Endothelial cell of umbilical vein (primary cell): ENCODE measurements around the gene RAB19. TPM values are rescaled to one million over a fixed set of nuclear protein-coding genes. Genes with fewer than 3 reads are reported as not detected.

Experiments used
- BruUV-seq: library from RNA; stranded (reverse); fragments of 400-500 nt; replicated peaks from 2 replicates; lab custom pipeline; 2021; lab: Mats Ljungman, UMichigan
- CTCF ChIA-PET: fragments of 300-600, 350-600 bp; sonication (Branson Sonifier 250); formaldehyde crosslinking; loops from one replicate; lab custom pipeline; 2021; ENCODE audit warnings: antibody characterized with exemption, inconsistent platforms; lab: Charles Lee
- POLR2A ChIA-PET: fragments of 300-600, 350-600 bp; sonication (Branson Sonifier 250); formaldehyde crosslinking; loops from one replicate; lab custom pipeline; 2021; ENCODE audit warnings: antibody characterized with exemption, inconsistent platforms; lab: Charles Lee
- DNase-seq: peaks from one replicate; pipeline ENCODE4 v3.0.0-alpha.2; 2011; ENCODE audit warnings: low read depth, low spot score
- FAIRE-seq: peaks from 2 replicates; lab custom pipeline; 2011; peaks lifted over from hg19 to GRCh38; lab: Jason Lieb, UNC
- H2AFZ ChIP-seq: 2 replicates; pipeline ENCODE4 v1.6.0; 2012; ENCODE audit warnings: low read depth, low read length, control low read depth, inconsistent platforms
- H3K27ac ChIP-seq: 2 replicates; pipeline ENCODE4 v1.5.1; 2011; ENCODE audit warnings: low read depth, mild to moderate bottlenecking, control low read depth, low read length, moderate library complexity; ENCODE audit not compliant: insufficient read depth
- H3K27me3 ChIP-seq, 2 experiments: 2 replicates each; pipeline versions ENCODE4 v1.6.0 to v1.6.1; 2011; ENCODE audit warnings: low read length in 2 of 2, mixed read lengths in 1 of 2; ENCODE audit not compliant: control insufficient read depth in 2 of 2, insufficient read depth in 2 of 2
- H3K36me3 ChIP-seq, 2 experiments: 2 replicates in 1 of 2; 3 replicates in 1 of 2; pipeline ENCODE4 v1.5.1; 2011; ENCODE audit warnings: low read length in 2 of 2, mild to moderate bottlenecking in 1 of 2, moderate library complexity in 1 of 2; ENCODE audit not compliant: control insufficient read depth in 2 of 2, insufficient read depth in 2 of 2; ENCODE audit errors: extremely low read depth in 1 of 2
- H3K4me1 ChIP-seq: 3 replicates; pipeline ENCODE4 v1.5.1; 2011; ENCODE audit warnings: mild to moderate bottlenecking, low read length; ENCODE audit not compliant: control insufficient read depth, insufficient read depth; ENCODE audit errors: extremely low read depth
- H3K4me2 ChIP-seq: 2 replicates; pipeline ENCODE4 v1.6.1; 2011; ENCODE audit warnings: low read length, control low read depth, mixed read lengths; ENCODE audit not compliant: insufficient read depth
- H3K4me3 ChIP-seq, 3 experiments: fragments of 200-600 bp in 1 of 3; sonication (generic), shearing (Covaris generic) in 1 of 3; replicated peaks in 1 of 3; 2 replicates each; pipeline ENCODE4 v1.5.1; 2011 to 2016; ENCODE audit warnings: control low read depth in 3 of 3, low read length in 3 of 3, mild to moderate bottlenecking in 2 of 3, inconsistent platforms in 1 of 3, low read depth in 1 of 3, moderate library complexity in 1 of 3; ENCODE audit not compliant: insufficient read depth in 1 of 3
- H3K79me2 ChIP-seq: 2 replicates; pipeline ENCODE4 v1.6.0; 2012; ENCODE audit warnings: low read length, inconsistent platforms; ENCODE audit not compliant: control insufficient read depth, insufficient read depth
- H3K9ac ChIP-seq: replicated peaks from 2 replicates; pipeline ENCODE3; 2011; ENCODE audit warnings: low read length, control low read depth; ENCODE audit not compliant: insufficient read depth; ENCODE audit errors: extremely low read depth
- H3K9me1 ChIP-seq: replicated peaks from 3 replicates; pipeline ENCODE4 v1.6.0; 2011; ENCODE audit warnings: mild to moderate bottlenecking, low read length; ENCODE audit not compliant: control insufficient read depth, insufficient read depth; ENCODE audit errors: extremely low read depth
- H3K9me3 ChIP-seq: replicated peaks from 2 replicates; pipeline ENCODE4 v1.5.1; 2012; ENCODE audit warnings: low read length, inconsistent platforms; ENCODE audit not compliant: control insufficient read depth, insufficient read depth
- H4K20me1 ChIP-seq: replicated peaks from 2 replicates; pipeline ENCODE3; 2011; ENCODE audit warnings: mild to moderate bottlenecking, low read length; ENCODE audit not compliant: control insufficient read depth, insufficient read depth; ENCODE audit errors: extremely low read depth
- CTCF ChIP-seq, 2 donors: IDR thresholded peaks; 1 replicate in 1 of 2; 2 replicates in 1 of 2; pipeline ENCODE4 v1.5.1; 2011; ENCODE audit warnings: low read length in 2 of 2, mild to moderate bottlenecking in 2 of 2, moderate library complexity in 2 of 2, control low read depth in 1 of 2, inconsistent platforms in 1 of 2, low read depth in 1 of 2; ENCODE audit not compliant: insufficient read depth in 1 of 2; ENCODE audit errors: extremely low read depth in 1 of 2
- EZH2 ChIP-seq: IDR thresholded peaks from 2 replicates; pipeline ENCODE4 v1.6.1; 2012; ENCODE audit warnings: borderline replicate concordance, low read depth, mild to moderate bottlenecking, moderate library complexity, low read length, inconsistent platforms; ENCODE audit not compliant: severe bottlenecking
- GATA2 ChIP-seq: IDR thresholded peaks from 2 replicates; pipeline ENCODE4 v1.7.0; 2011; ENCODE audit warnings: low read depth, mild to moderate bottlenecking, moderate library complexity, mixed read lengths, low read length; ENCODE audit not compliant: insufficient read length, insufficient read depth
- JUN ChIP-seq: IDR thresholded peaks from 2 replicates; pipeline ENCODE4 v1.6.1; 2011; ENCODE audit warnings: borderline replicate concordance, low read depth; ENCODE audit not compliant: insufficient read length, insufficient read depth
- MAX ChIP-seq: IDR thresholded peaks from 2 replicates; pipeline ENCODE4 v1.6.1; 2011; ENCODE audit not compliant: insufficient read depth, insufficient read length
- POLR2A ChIP-seq: IDR thresholded peaks from 2 replicates; pipeline ENCODE4 v1.6.1; 2012; ENCODE audit warnings: low read depth, mild to moderate bottlenecking, control low read depth, low read length
- POLR2AphosphoS5 ChIP-seq: IDR thresholded peaks from 2 replicates; pipeline ENCODE4 v1.6.1; 2012; ENCODE audit warnings: low read depth, mild to moderate bottlenecking, control low read depth, low read length, moderate library complexity; ENCODE audit not compliant: insufficient read depth
- dilution Hi-C: fragments of 300-500 bp; cut with MboI; formaldehyde crosslinking; loops from one replicate; pipeline ENCODE4 v1.15.0; 2019; ENCODE audit warnings: low sequenced_read_pairs; ENCODE audit not compliant: extremely low pct_ligation_motif_present
- intact Hi-C: fragments of 100-400 bp; cut with micrococcal nuclease; formaldehyde crosslinking; loops from one replicate; pipeline ENCODE4 v1.10.0; 2022
- polyA plus RNA-seq, 4 experiments: library from polyadenylated mRNA; depleted of rRNA in 3 of 4; stranded (reverse) in 3 of 4; unstranded in 1 of 4; fragments of >200 nt; gene quantifications; 2 replicates each; pipeline versions ENCODE4 v1.2.1 to v1.2.3, GENCODE V29; 2011 to 2012; ENCODE audit warnings: missing spikeins in 1 of 4
- total RNA-seq: library from RNA; stranded (reverse); gene quantifications from 2 replicates; pipeline ENCODE4 v1.2.3, GENCODE V29; 2021

Gene RAB19
- total and polyA plus RNA-seq, 2 donors (not counting 3 experiments of a cell fraction or from before 2014, with no cell fraction given), result not detected

- Histone ChIP-seq H3K36me3 (no peaks in the 10 kb centered on the region), H3K9ac (no peak overlapping the region), H3K4me3 (no peak overlapping the region), H3K79me2 (no peaks in the 10 kb centered on the region), H3K9me1 (no peaks in the 10 kb centered on the region), H3K9me3 (no peaks in the 10 kb centered on the region), H3K27ac (no peak overlapping the region), H2AFZ (no peak overlapping the region), H4K20me1 (no peaks in the 10 kb centered on the region), H3K4me1 (peaks cover 8% of the 10 kb centered on the region), H3K4me2 (no peak overlapping the region), H3K27me3 (no peaks in the 10 kb centered on the region)
- TF ChIP-seq JUN (no peak), POLR2A (no peak), MAX (no peak)
- FAIRE-seq (no peak), DNase-seq (no peak)
- no TSS peak for BruUV-seq
- dilution Hi-C loops, result no loop called here
- intact Hi-C loops, result no loop called here
- ChIA-PET POLR2A (no interaction called here), CTCF (no interaction called here)
Measured at GRCh38 chr7:140448781-140449480, 45.1 kb downstream of the RAB19 start.

- ChIA-PET POLR2A (no interaction called here), CTCF (no interaction called here)
- Histone ChIP-seq H3K4me1 (peaks cover 8% of the 10 kb centered on the region), H3K9ac (no peak overlapping the region), H3K79me2 (no peaks in the 10 kb centered on the region), H3K4me2 (no peak overlapping the region), H4K20me1 (no peaks in the 10 kb centered on the region), H2AFZ (no peak overlapping the region), H3K27ac (no peak overlapping the region), H3K36me3 (peaks cover 5 to 7% of the 10 kb centered on the region in 2 experiments), H3K27me3 (no peaks in the 10 kb centered on the region), H3K9me1 (no peaks in the 10 kb centered on the region), H3K4me3 (no peak overlapping the region), H3K9me3 (no peaks in the 10 kb centered on the region)
- no peak for DNase-seq
- no peak for FAIRE-seq
- dilution Hi-C loops, result no loop called here
- intact Hi-C loops, result no loop called here
- no TSS peak for BruUV-seq
- TF ChIP-seq EZH2, result no peak
- TF ChIP-seq MAX, result no peak
- no peak for TF ChIP-seq JUN
- no peak for TF ChIP-seq GATA2
- no peak for TF ChIP-seq CTCF (IDR thresholded peaks at IDR 0.05; ENCODE audit: extremely low read depth in 1 of 2, insufficient read depth in 1 of 2, low read depth in 1 of 2, low read length in 2 of 2)
- no peak for TF ChIP-seq POLR2AphosphoS5
Measured at GRCh38 chr7:140451716-140452115, 47.9 kb downstream of the RAB19 start.
